ENCODE results near the gene KLHL5. TPM values are rescaled to one million over a fixed set of nuclear protein-coding genes. Genes with fewer than 3 reads are reported as not detected.
"Not testable (repeated sequence)": the region's sequence is repeated elsewhere in the genome, so short reads cannot be mapped to it uniquely, and the experiment has no call there.

Gene KLHL5
- total RNA-seq, 2 experiments from 2014 or later, result 6.6 to 6.8 TPM

DNA sequence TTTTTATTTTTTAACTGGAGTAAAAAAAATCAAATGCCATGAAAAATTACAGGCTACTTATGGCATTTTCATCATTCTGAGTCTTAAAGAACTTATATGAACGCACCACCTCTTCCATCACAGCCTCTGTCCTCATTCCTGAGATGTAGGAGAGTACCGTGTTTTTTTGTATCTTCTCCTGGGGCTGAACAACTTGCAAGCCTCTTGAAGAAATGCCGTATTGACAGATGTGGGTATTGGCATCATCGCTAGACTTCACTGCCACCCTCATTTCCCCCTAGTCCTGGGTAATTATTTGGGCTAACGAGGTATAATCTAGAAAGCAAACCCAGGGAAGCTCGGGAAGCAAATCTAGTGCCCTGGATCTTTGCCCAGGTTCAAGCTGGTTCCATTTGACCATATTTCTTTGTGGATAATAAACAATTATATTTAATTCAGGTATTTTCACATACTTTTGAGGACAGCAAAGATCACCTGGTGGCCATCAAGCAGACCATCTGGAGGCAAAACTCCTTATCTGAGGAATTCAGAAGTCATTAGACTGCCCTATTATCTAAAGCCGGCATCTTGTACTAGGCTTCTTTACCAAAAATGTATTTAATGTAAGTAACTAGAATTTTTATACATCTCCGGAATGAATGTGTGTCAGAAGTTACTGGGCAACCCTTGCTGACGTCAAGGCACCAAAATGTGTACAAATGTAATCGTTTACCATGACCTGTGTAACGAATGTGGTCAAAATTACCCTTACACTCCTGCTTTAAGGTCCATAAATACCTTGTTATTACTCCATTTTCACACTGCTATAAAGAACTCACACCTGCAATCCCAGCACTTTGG lies 64.4 kb downstream of the KLHL5 start:
- POLR2A ChIA-PET, result no interaction called here
- Mint-ChIP-seq H3K27ac (no peak overlapping the region), H3K9me3 (no peaks in the 10 kb centered on the region), H3K4me1 (ENCODE audit: low read depth) (no peaks in the 10 kb centered on the region), H3K4me3 (no peak overlapping the region), H3K27me3 (no peaks in the 10 kb centered on the region), H3K36me3 (ENCODE audit: low read depth) (peaks cover 2% of the 10 kb centered on the region)
- ATAC-seq (no peak), DNase-seq (no peak)
- CTCF ChIA-PET, result interaction anchor here (1.3 to 2.0 kb wide), 3 partner anchors 223 to 367 kb away, joined by 3 to 7 read pairs (median 5); no protein-coding TSS in a partner anchor
- TF ChIP-seq, protein P1, sequence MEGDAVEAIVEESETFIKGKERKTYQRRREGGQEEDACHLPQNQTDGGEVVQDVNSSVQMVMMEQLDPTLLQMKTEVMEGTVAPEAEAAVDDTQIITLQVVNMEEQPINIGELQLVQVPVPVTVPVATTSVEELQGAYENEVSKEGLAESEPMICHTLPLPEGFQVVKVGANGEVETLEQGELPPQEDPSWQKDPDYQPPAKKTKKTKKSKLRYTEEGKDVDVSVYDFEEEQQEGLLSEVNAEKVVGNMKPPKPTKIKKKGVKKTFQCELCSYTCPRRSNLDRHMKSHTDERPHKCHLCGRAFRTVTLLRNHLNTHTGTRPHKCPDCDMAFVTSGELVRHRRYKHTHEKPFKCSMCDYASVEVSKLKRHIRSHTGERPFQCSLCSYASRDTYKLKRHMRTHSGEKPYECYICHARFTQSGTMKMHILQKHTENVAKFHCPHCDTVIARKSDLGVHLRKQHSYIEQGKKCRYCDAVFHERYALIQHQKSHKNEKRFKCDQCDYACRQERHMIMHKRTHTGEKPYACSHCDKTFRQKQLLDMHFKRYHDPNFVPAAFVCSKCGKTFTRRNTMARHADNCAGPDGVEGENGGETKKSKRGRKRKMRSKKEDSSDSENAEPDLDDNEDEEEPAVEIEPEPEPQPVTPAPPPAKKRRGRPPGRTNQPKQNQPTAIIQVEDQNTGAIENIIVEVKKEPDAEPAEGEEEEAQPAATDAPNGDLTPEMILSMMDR (IDR thresholded peaks at IDR 0.05), result no peak
- intact Hi-C loops (cut with micrococcal nuclease), result no loop called here

DNA sequence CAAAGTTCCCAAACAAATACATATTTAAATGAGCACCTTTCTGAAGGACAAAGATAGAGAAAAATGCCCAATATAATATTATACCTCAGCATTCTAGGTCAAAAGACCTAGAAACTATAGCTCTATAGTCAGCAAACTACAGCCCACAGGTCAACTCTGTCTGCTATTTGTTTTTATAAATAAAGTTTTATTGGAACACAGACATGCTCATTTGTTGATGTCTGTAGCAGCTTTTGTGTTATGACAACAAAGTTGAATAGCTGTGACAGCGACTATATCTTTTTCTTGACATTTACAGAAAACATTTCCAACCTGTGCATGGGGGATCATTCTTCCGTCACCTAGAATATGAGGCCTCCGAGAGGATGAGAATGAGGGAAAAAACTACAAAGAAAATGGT lies 71.6 kb downstream of the KLHL5 start:
- POLR2A ChIA-PET, result interaction anchor here (0.6 kb wide), 1 partner anchor 414 kb away, joined by 3 read pairs; no protein-coding TSS in a partner anchor
- no peak overlapping the region for H3K27ac Mint-ChIP-seq

DNA sequence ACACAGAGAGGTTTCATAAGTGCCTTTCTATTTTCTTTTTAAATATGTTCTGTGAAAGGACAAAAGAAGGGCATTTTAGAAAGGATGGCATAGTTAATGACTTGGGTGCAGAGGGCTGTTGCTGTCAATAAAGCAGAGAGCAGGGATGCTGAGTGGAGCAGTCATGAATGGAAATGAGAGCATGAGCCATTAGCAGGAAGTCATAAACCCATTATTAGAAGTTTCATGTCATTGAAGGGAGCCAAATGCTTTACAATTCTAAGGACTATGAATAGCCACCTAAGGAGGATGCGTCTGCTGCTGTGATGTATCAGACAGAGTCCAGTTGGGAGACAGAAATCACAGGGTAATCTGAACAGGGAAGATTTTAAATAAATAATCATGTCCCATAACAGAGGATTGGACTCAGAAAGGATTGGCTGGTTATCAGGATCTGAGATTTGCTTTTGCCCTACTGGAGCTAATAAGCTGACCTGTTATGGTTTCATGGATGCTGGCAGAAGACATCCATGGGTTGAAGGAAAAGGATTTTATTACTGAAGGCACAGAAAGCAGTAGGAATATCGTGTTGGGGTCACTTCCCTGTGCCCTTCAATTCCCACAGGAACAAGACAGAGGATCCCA lies 72.8 kb downstream of the KLHL5 start:
- ATAC-seq (no peak), DNase-seq (no peak)
- H3K27me3 Mint-ChIP-seq, result no peaks in the 10 kb centered on the region
- H3K4me3 Mint-ChIP-seq, result no peak overlapping the region
- TF ChIP-seq, protein P1 (IDR thresholded peaks at IDR 0.05), result no peak
- peaks cover 9% of the 10 kb centered on the region for H3K4me1 Mint-ChIP-seq (ENCODE audit: low read depth)
- H3K27ac Mint-ChIP-seq, result no peak overlapping the region
- ChIA-PET CTCF (interaction anchor here (0.6 to 5.8 kb wide), 50 partner anchors 9 to 375 kb away, joined by 3 to 161 read pairs (median 5); no protein-coding TSS in a partner anchor), POLR2A (interaction anchor here (0.7 to 1.0 kb wide), 2 partner anchors 26 to 368 kb away, joined by 3 to 4 read pairs; no protein-coding TSS in a partner anchor)
- intact Hi-C loops (cut with micrococcal nuclease), result loop anchor here (1.0 kb wide), 1 partner anchor 232 kb away; no protein-coding TSS in a partner anchor
- no peaks in the 10 kb centered on the region for H3K36me3 Mint-ChIP-seq (ENCODE audit: low read depth)
- no peaks in the 10 kb centered on the region for H3K9me3 Mint-ChIP-seq

More for the DNA sequence above, 71.6 kb downstream of the KLHL5 start:
- no peak overlapping the region for H3K4me3 Mint-ChIP-seq
- intact Hi-C loops (cut with micrococcal nuclease), result no loop called here
- ATAC-seq (no peak), DNase-seq (no peak)
- no peaks in the 10 kb centered on the region for H3K9me3 Mint-ChIP-seq
- H3K27me3 Mint-ChIP-seq, result no peaks in the 10 kb centered on the region
- H3K36me3 Mint-ChIP-seq (ENCODE audit: low read depth), result no peaks in the 10 kb centered on the region
- peaks cover 9% of the 10 kb centered on the region for H3K4me1 Mint-ChIP-seq (ENCODE audit: low read depth)
- CTCF ChIA-PET, result interaction anchor here (0.7 to 5.8 kb wide), 14 partner anchors 10 to 374 kb away, joined by 3 to 161 read pairs (median 8); no protein-coding TSS in a partner anchor
- TF ChIP-seq, protein P1 (IDR thresholded peaks at IDR 0.05), result no peak

DNA sequence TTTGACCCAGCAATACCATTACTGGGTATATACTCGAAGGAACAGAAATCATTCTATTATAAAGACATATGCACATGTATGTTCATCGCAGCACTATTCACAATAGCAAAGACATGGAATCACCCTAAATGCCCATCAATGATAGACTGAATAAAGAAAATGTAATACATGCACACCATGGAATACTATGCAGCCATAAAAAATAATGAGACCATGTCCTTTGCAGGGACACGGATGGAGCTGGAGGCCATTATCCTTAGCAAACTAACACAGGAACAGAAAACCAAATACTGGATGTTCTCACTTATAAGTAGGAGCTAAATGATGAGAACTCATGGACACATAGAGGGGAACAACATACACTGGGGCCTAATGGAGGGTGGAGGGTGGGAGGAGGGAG lies 76.2 kb downstream of the KLHL5 start:
- H3K36me3 Mint-ChIP-seq (ENCODE audit: low read depth); H3K27me3 Mint-ChIP-seq; H3K9me3 Mint-ChIP-seq; DNase-seq; H3K4me1 Mint-ChIP-seq (ENCODE audit: low read depth); ATAC-seq; H3K4me3 Mint-ChIP-seq; intact Hi-C loops (cut with micrococcal nuclease); H3K27ac Mint-ChIP-seq: not testable (repeated sequence)
- CTCF ChIA-PET, result interaction anchor here (1.7 to 2.0 kb wide), 2 partner anchors 236 to 379 kb away, joined by 5 to 8 read pairs; no protein-coding TSS in a partner anchor
- POLR2A ChIA-PET, result interaction anchor here (0.9 kb wide), 1 partner anchor 160 kb away, joined by 3 read pairs; no protein-coding TSS in a partner anchor

DNA sequence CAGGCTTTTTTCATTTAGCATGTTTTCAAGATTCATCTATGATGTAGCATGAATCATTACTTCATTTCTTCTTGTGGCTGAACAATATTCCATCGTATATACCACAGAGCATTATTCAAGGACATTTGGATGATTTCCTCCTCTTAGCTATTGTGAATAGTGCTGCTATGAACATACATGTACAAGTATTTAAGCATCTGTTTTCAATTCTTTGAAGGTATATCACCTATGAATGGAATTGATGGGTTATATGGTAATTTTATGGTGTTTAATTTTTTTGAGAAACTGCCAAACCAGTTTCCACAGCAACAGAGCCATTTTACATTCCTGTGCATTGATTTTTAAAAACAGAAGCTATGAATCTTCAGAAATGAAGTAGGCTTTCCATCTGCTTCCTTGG lies 84.2 kb downstream of the KLHL5 start:
- peaks cover 4% of the 10 kb centered on the region for H3K4me1 Mint-ChIP-seq (ENCODE audit: low read depth)
- H3K4me3 Mint-ChIP-seq, result no peak overlapping the region
- ChIA-PET POLR2A (no interaction called here), CTCF (interaction anchor here (0.9 to 3.9 kb wide), 5 partner anchors 12 to 286 kb away, joined by 3 to 30 read pairs (median 4); no protein-coding TSS in a partner anchor)
- no peaks in the 10 kb centered on the region for H3K27me3 Mint-ChIP-seq
- H3K36me3 Mint-ChIP-seq (ENCODE audit: low read depth), result no peaks in the 10 kb centered on the region
- intact Hi-C loops (cut with micrococcal nuclease), result no loop called here
- no peaks in the 10 kb centered on the region for H3K9me3 Mint-ChIP-seq
- TF ChIP-seq, protein P1 (IDR thresholded peaks at IDR 0.05), result no peak
- H3K27ac Mint-ChIP-seq, result no peak overlapping the region
- DNase-seq (no peak), ATAC-seq (no peak)
